DND-41 (cell line): ENCODE results near the gene SNTB2.

Experiments
- CTCF ChIP-seq: IDR thresholded peaks from 2 replicates; pipeline ENCODE4 v1.5.1; 2012; ENCODE audit warnings: borderline replicate concordance, low read length, moderate library complexity, mild to moderate bottlenecking; ENCODE audit not compliant: poor library complexity, severe bottlenecking; ENCODE audit errors: extremely low read depth
- EZH2 ChIP-seq: IDR thresholded peaks from 3 replicates; pipeline ENCODE4 v1.6.1; 2012; ENCODE audit warnings: borderline replicate concordance, low read depth, mild to moderate bottlenecking, moderate library complexity, low read length, inconsistent platforms; ENCODE audit not compliant: severe bottlenecking

- no peak for TF ChIP-seq CTCF
- TF ChIP-seq EZH2: no peak
These were observed 17.2 kb upstream of the SNTB2 start for GRCh38 chr16:69169607-69170352.
